Measurements from ENCODE around the gene HEATR5B.

Gene HEATR5B

GRCh38 chr2:37090019-37090477, 5.9 kb upstream of the HEATR5B start:
- no peak for TF ChIP-seq CTCF (IDR thresholded peaks at IDR 0.05)

- TF ChIP-seq CTCF (IDR thresholded peaks at IDR 0.05) = no peak
Observed at GRCh38 chr2:37085731-37086147, 1.6 kb upstream of the HEATR5B start.

- no peak for TF ChIP-seq CTCF (IDR thresholded peaks at IDR 0.05)
Observed at GRCh38 chr2:37084797-37085196, 625 bp upstream of the HEATR5B start.

GRCh38 chr2:37080689-37081088, 3.5 kb downstream of the HEATR5B start:
- TF ChIP-seq CTCF (IDR thresholded peaks at IDR 0.05) = no peak

GRCh38 chr2:37080266-37080665, 3.9 kb downstream of the HEATR5B start:
- TF ChIP-seq CTCF (IDR thresholded peaks at IDR 0.05) = no peak

- no peak for TF ChIP-seq CTCF (IDR thresholded peaks at IDR 0.05)
Observed at GRCh38 chr2:37070931-37071330, 13.2 kb downstream of the HEATR5B start.

- no peak for TF ChIP-seq CTCF (IDR thresholded peaks at IDR 0.05)
Observed at GRCh38 chr2:37068686-37069085, 15.5 kb downstream of the HEATR5B start.

- TF ChIP-seq CTCF (IDR thresholded peaks at IDR 0.05) = no peak
Observed at GRCh38 chr2:37061776-37062175, 22.4 kb downstream of the HEATR5B start.
